OCI-LY7 (cell line): ENCODE measurements around the gene EPHX1. TPM values are rescaled to one million over a fixed set of nuclear protein-coding genes. Genes with fewer than 3 reads are reported as not detected.
A peak's percentile ranks its signal among the peaks of the same experiment; 100 is the strongest.

Experiments used
- BruUV-seq: library from RNA; stranded (reverse); fragments of 400-500 nt; replicated peaks from 2 replicates; lab custom pipeline; 2021; lab: Mats Ljungman, UMichigan
- CTCF ChIA-PET: fragments of 300-600 bp; sonication (Branson Sonifier 250); formaldehyde crosslinking; loops from one replicate; lab custom pipeline; 2022; ENCODE audit warnings: antibody characterized with exemption; ENCODE audit not compliant: unreplicated experiment; lab: Charles Lee
- POLR2A ChIA-PET: fragments of 300-600 bp; sonication (Branson Sonifier 250); formaldehyde crosslinking; loops from one replicate; lab custom pipeline; 2022; ENCODE audit warnings: antibody characterized with exemption; lab: Charles Lee
- DNase-seq: peaks from one replicate; pipeline ENCODE4 v3.0.0-alpha.2; 2015; ENCODE audit warnings: low spot score
- H2AFZ ChIP-seq: fragments of 200-600 bp; sonication (generic), shearing (Covaris generic); 2 replicates; pipeline ENCODE4 v1.6.1; 2014; ENCODE audit warnings: mild to moderate bottlenecking, antibody characterized with exemption, low read length, moderate library complexity
- H3K27ac ChIP-seq: fragments of 200-600 bp; sonication (generic); 2 replicates; pipeline ENCODE4 v1.5.1; 2014; ENCODE audit warnings: mixed run types, low read depth, mild to moderate bottlenecking, moderate library complexity, low read length, inconsistent platforms; ENCODE audit not compliant: poor library complexity, severe bottlenecking
- H3K36me3 ChIP-seq: fragments of 200-600 bp; sonication (generic); 2 replicates; pipeline ENCODE4 v1.6.1; 2014; ENCODE audit warnings: mild to moderate bottlenecking, antibody characterized with exemption, low read length, moderate library complexity, mixed read lengths; ENCODE audit not compliant: insufficient read depth
- H3K4me1 ChIP-seq: fragments of 200-600 bp; sonication (generic); 2 replicates; pipeline ENCODE4 v1.5.1; 2014; ENCODE audit warnings: mild to moderate bottlenecking, low read length; ENCODE audit not compliant: insufficient read depth, poor library complexity, severe bottlenecking
- H3K4me2 ChIP-seq: fragments of 200-600 bp; sonication (generic); 2 replicates; pipeline ENCODE4 v1.6.1; 2014; ENCODE audit warnings: mild to moderate bottlenecking, low read length
- H3K4me3 ChIP-seq: fragments of 200-600 bp; sonication (generic); 2 replicates; pipeline ENCODE4 v1.5.1; 2014; ENCODE audit warnings: mild to moderate bottlenecking, low read depth, low read length; ENCODE audit not compliant: poor library complexity, severe bottlenecking
- H3K79me2 ChIP-seq: fragments of 200-600 bp; sonication (generic); 2 replicates; pipeline ENCODE4 v1.6.1; 2016; ENCODE audit warnings: low read depth, mild to moderate bottlenecking, low read length, moderate library complexity, mixed read lengths; ENCODE audit not compliant: insufficient read depth
- H3K9me2 ChIP-seq: fragments of 200-600 bp; sonication (generic); 2 replicates; pipeline ENCODE4 v1.6.1; 2016; ENCODE audit warnings: mild to moderate bottlenecking, low read length, mixed read lengths; ENCODE audit not compliant: insufficient read depth
- H3K9me3 ChIP-seq: fragments of 200-600 bp; sonication (generic); 2 replicates; pipeline ENCODE4 v1.6.1; 2014; ENCODE audit warnings: mild to moderate bottlenecking, mixed run types, low read length, mixed read lengths
- H4K20me1 ChIP-seq: fragments of 200-600 bp; sonication (generic); 2 replicates; pipeline ENCODE4 v1.6.1; 2014; ENCODE audit warnings: mild to moderate bottlenecking, antibody characterized with exemption, low read length, moderate library complexity, mixed read lengths; ENCODE audit not compliant: insufficient read depth
- CTCF ChIP-seq: fragments of 200-600 bp; sonication (generic); conservative IDR thresholded peaks from 2 replicates; pipeline ENCODE4 v1.5.1; 2014; ENCODE audit warnings: mild to moderate bottlenecking, antibody characterized with exemption, low read length, moderate library complexity, mixed read lengths
- EZH2phosphoT487 ChIP-seq: fragments of 200-600 bp; sonication (generic); IDR thresholded peaks from 2 replicates; pipeline ENCODE4 v1.6.1; 2018; ENCODE audit warnings: low read depth, borderline replicate concordance, mild to moderate bottlenecking, mixed run types, antibody characterized with exemption, low read length, moderate library complexity, mixed read lengths
- intact Hi-C: fragments of 100-400 bp; cut with micrococcal nuclease; formaldehyde crosslinking; loops from one replicate; pipeline ENCODE4 v1.10.0; 2022; ENCODE audit not compliant: unreplicated experiment
- total RNA-seq, 2 experiments: library from RNA; depleted of rRNA in 1 of 2; stranded (reverse); fragments of >200 nt in 1 of 2; shearing (Covaris generic) in 1 of 2; gene quantifications; 2 replicates each; pipeline ENCODE4 v1.2.3, GENCODE V29; 2014 to 2022

EPHX1 gene
- total RNA-seq, 2 experiments from 2014 or later = 0.44 to 1.3 TPM

GRCh38 chr1:225767634-225768540 is 42.0 kb upstream of the EPHX1 start:
- H2AFZ ChIP-seq = peak overlapping the region; percentile 77
- no TSS peak for BruUV-seq
- POLR2A ChIA-PET = interaction anchor here (0.5 to 3.1 kb wide), 15 partner anchors 10 to 300 kb away, joined by 3 to 14 read pairs (median 4); partner anchors contain the start of gene SRP9

GRCh38 chr1:225768662-225769426 is 41.1 kb upstream of the EPHX1 start:
- no TSS peak for BruUV-seq
- H3K4me1 ChIP-seq = peaks cover 59% of the 10 kb centered on the region
- no peak overlapping the region for H3K4me2 ChIP-seq
- no peaks in the 10 kb centered on the region for H3K79me2 ChIP-seq
- peak overlapping the region; percentile 16 for H3K27ac ChIP-seq
- TF ChIP-seq CTCF = no peak
- TF ChIP-seq EZH2phosphoT487 = no peak
- no peak overlapping the region for H2AFZ ChIP-seq
- no peaks in the 10 kb centered on the region for H4K20me1 ChIP-seq
- no peak overlapping the region for H3K4me3 ChIP-seq
- no peaks in the 10 kb centered on the region for H3K36me3 ChIP-seq
- no peak for DNase-seq
- no peaks in the 10 kb centered on the region for H3K9me2 ChIP-seq
- POLR2A ChIA-PET = interaction anchor here (0.6 to 3.1 kb wide), 9 partner anchors 8 to 301 kb away, joined by 3 to 14 read pairs (median 4); partner anchors contain the start of gene SRP9
- CTCF ChIA-PET = interaction anchor here (0.6 to 1.9 kb wide), 3 partner anchors 9 to 299 kb away, joined by 3 to 11 read pairs (median 3); partner anchors contain the start of gene SRP9
- intact Hi-C loops = no loop called here
- H3K9me3 ChIP-seq = no peaks in the 10 kb centered on the region

More at GRCh38 chr1:225767634-225768540, 42.0 kb upstream of the EPHX1 start:
- TF ChIP-seq CTCF (no peak), EZH2phosphoT487 (no peak)
- peak; percentile 64 for DNase-seq
- intact Hi-C loops = no loop called here
- Histone ChIP-seq H3K4me2 (peak overlapping the region; percentile 45), H4K20me1 (no peaks in the 10 kb centered on the region), H3K9me3 (no peaks in the 10 kb centered on the region), H3K9me2 (no peaks in the 10 kb centered on the region), H3K4me1 (peaks cover 61% of the 10 kb centered on the region), H3K4me3 (peak overlapping the region; percentile 7), H3K27ac (peak overlapping the region; percentile 49), H3K36me3 (no peaks in the 10 kb centered on the region), H3K79me2 (no peaks in the 10 kb centered on the region)
- CTCF ChIA-PET = interaction anchor here (0.5 to 1.9 kb wide), 11 partner anchors 10 to 290 kb away, joined by 3 to 11 read pairs (median 4); partner anchors contain the start of gene SRP9
